ENCODE results near the gene SLC6A13.

DNA sequence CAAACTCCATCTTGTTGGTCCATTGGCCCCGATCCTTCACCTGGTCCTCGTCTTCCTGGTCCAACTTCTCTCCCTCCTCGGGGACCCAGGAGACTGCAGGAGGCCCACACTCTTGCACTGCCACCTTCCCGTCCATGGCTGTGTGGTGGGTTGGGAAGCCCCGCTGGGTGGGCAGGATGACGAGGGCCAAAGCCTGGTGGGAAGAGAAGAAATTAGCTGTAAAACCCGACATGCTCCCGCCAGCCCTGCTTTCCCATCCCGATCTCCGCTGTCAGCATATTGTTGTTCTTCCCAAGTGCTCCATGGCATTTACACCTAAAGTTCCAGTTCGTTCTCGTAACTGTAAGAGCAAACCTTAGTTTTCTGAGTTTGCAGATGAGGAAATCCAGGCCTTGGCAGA is 52.8 kb downstream of the SLC6A13 start:
- TF ChIP-seq EZH2 (IDR thresholded peaks at IDR 0.05; ENCODE audit: insufficient read depth, poor library complexity, severe bottlenecking) (no peak), EZH2phosphoT487 (IDR thresholded peaks at IDR 0.05; ENCODE audit: insufficient read depth, low read depth) (no peak)

All from GM23248 (cell line).